Choroid plexus epithelial cell (primary cell): Measurements from ENCODE around the gene TRPC4AP.

Experiments
- DNase-seq: peaks from one replicate; pipeline ENCODE4 v3.0.0-alpha.2; 2010; ENCODE audit warnings: low read depth
- H3K4me3 ChIP-seq: 2 replicates; pipeline ENCODE4 v1.5.1; 2011; ENCODE audit warnings: low read depth, mild to moderate bottlenecking, control low read depth, low read length, moderate library complexity
- TF ChIP-seq, protein P1 (sequence below): conservative IDR thresholded peaks from 2 replicates; pipeline ENCODE4 v1.5.1; 2011; ENCODE audit warnings: low read depth, mild to moderate bottlenecking, control low read depth, inconsistent platforms, low read length, moderate library complexity

Gene TRPC4AP

DNA sequence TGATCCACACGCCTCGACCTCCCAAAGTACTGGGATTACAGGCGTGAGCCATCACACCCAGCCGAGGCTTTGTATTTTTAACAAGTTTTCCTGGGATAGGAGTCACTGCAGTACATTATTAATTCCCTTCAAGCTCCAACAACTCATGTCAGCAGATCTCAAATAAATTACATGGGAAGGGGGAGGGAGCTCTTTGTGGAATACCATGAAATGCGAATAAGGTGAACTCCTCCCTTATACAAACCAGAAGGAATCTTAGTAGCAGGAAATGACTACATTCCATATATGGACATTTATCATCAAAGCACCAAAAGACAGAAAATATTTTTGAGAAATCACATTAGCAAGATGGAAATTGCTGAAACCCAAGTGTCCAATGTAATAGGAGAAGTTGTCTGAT, 139.9 kb downstream of the TRPC4AP start:
- peak; percentile 38 for DNase-seq

More for the DNA sequence above, 139.9 kb downstream of the TRPC4AP start:
- H3K4me3 ChIP-seq = no peak overlapping the region
- TF ChIP-seq, protein P1, sequence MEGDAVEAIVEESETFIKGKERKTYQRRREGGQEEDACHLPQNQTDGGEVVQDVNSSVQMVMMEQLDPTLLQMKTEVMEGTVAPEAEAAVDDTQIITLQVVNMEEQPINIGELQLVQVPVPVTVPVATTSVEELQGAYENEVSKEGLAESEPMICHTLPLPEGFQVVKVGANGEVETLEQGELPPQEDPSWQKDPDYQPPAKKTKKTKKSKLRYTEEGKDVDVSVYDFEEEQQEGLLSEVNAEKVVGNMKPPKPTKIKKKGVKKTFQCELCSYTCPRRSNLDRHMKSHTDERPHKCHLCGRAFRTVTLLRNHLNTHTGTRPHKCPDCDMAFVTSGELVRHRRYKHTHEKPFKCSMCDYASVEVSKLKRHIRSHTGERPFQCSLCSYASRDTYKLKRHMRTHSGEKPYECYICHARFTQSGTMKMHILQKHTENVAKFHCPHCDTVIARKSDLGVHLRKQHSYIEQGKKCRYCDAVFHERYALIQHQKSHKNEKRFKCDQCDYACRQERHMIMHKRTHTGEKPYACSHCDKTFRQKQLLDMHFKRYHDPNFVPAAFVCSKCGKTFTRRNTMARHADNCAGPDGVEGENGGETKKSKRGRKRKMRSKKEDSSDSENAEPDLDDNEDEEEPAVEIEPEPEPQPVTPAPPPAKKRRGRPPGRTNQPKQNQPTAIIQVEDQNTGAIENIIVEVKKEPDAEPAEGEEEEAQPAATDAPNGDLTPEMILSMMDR = no peak
